SK-N-MC (cell line): ENCODE results near the gene ANKRD34B.

Source experiments
- EZH2 ChIP-seq: fragments of 200-600 bp; sonication (generic); IDR thresholded peaks from one replicate; pipeline ENCODE4 v1.6.1; 2017; ENCODE audit warnings: antibody characterized with exemption
- FOXP2 ChIP-seq: optimal IDR thresholded peaks from 2 replicates; pipeline ENCODE3; 2011; ENCODE audit warnings: mild to moderate bottlenecking, moderate library complexity; ENCODE audit not compliant: insufficient read depth; ENCODE audit errors: extremely low read length, control extremely low read depth
- POLR2AphosphoS5 ChIP-seq: IDR thresholded peaks from 2 replicates; pipeline ENCODE4 v1.6.1; 2012; ENCODE audit warnings: mild to moderate bottlenecking, low read depth, low read length, borderline replicate concordance

DNA sequence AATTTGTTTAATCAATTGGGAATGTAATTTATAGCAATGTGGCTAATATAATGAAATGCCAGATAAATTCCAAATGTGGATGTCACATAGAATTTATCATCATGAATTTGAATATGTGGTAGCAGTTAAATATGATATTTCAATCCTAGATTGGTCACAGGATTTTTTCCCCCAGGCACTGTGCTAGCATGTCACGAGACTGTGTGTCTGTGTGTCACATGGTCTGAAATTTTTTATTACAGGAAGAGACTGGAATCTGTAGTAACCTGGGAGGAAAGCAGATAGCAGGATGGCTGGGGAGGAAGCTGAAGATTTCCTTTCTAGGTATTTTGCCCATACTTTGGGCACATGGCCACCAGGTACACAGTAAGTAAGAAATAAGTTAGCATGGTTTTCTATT is 49.0 kb upstream of the ANKRD34B start:
- TF ChIP-seq POLR2AphosphoS5 (no peak), EZH2 (no peak), FOXP2 (no peak)
